CD4-positive, alpha-beta T cell treated with Interferon gamma for 1 hour (primary cell): ENCODE results near the gene YY1AP1.
"Not testable (repeated sequence)": the region's sequence is repeated elsewhere in the genome, so short reads cannot be mapped to it uniquely, and the experiment has no call there.

Source experiments
- DNase-seq: peaks from one replicate; pipeline ENCODE4 v3.0.0-alpha.2; 2020

The YY1AP1 gene, protein sequence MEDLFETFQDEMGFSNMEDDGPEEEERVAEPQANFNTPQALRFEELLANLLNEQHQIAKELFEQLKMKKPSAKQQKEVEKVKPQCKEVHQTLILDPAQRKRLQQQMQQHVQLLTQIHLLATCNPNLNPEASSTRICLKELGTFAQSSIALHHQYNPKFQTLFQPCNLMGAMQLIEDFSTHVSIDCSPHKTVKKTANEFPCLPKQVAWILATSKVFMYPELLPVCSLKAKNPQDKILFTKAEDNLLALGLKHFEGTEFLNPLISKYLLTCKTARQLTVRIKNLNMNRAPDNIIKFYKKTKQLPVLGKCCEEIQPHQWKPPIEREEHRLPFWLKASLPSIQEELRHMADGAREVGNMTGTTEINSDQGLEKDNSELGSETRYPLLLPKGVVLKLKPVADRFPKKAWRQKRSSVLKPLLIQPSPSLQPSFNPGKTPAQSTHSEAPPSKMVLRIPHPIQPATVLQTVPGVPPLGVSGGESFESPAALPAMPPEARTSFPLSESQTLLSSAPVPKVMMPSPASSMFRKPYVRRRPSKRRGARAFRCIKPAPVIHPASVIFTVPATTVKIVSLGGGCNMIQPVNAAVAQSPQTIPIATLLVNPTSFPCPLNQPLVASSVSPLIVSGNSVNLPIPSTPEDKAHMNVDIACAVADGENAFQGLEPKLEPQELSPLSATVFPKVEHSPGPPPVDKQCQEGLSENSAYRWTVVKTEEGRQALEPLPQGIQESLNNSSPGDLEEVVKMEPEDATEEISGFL

DNA sequence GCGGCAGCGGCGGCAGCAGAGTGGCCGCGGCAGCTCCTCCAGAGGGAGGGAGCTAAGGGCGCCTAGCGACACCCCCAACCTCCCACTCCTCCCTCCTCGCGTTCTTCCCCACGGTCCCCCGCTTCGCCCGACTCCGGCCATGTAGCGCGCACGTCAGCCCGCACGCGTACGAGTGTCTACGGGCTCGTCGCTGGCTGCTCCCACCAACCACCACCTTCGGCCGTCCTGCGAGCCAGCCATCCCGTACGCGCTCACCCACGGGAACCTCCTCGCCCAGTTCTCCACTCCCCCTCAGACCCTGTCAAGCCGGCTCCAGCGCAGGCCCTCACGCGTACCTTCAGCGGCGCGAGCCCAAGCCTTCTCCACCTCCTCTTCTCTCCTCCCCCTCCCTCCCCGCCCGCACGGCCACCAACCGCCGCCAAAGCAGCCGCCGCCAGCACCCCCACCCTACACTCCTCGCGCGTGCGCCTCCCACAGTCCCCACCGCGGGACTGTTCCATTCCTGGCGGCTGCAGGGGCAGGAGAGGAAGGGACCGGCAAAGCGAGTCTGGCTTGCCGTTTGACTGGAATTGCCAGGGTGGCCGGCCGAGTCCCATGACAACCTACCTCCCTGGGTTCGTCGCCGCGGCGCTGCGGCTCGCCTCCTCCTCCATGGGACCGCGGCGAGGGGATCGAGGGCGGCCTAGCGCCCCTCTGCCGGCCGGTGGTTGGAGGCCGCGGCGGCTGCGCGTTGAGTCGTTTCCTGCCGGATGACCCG lies at the start of gene YY1AP1:
Gene YY1AP1, minus strand, starts transcription at position 451 of the 757 bp plus-strand sequence. CDS start 8,338 bp downstream, outside the sequence.
- DNase-seq: peak; percentile 87

DNA sequence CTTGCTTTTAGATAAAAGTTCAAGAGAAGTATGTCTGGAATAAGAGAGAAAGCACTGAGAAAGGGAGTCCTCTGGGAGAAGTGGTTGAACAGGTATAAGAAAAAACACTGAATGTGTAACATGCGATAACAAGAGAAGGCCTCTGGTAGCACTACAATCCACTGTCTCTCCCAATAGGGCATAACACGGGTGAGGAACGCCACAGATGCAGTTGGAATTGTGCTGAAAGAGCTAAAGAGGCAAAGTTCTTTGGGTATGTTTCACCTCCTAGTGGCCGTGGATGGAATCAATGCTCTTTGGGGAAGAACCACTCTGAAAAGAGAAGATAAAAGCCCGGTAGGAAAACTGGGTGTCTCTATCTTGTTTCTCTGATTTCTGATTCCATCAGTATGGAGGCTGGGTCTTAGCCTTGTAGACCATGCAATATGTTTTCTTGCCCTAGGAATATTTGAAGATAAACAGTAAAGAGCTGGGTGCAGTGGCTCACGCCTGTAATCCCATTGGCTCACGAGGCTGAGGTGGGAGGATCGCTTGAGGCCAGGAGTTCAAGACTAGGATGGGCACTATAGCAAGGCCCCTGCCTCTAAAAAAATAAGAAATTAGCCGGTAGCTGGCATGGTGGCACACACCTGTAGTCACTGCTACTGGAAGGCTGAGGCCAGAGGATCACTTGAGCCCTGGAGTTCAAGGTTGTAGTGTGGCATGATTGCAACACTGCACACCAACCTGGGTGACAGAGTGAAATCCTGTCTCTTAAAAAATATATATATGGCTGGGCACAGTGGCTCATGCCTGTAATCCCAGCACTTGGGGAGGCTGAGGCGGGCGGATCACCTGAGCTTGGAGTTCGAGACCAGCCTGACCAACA lies 40.7 kb upstream of the YY1AP1 start:
- peak; percentile 12 for DNase-seq

DNA sequence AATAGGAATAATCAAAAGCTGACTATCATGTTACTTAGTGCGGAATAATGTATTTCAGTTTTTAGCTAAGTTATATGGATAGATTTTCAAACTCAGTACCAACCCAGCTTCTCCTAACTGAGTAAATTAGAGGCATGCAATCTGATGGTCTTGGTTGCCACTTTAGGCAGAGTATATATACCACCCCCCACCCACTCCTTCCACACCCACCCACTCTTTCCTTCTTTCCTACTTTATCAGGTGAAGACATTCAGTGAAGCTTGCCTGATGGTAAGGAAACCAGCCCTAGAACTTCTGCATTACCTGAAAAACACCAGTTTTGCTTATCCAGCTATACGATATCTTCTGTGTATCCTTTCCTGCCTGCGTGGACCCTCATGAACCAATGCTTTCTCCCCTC lies 36.6 kb upstream of the YY1AP1 start:
- no peak for DNase-seq

DNA sequence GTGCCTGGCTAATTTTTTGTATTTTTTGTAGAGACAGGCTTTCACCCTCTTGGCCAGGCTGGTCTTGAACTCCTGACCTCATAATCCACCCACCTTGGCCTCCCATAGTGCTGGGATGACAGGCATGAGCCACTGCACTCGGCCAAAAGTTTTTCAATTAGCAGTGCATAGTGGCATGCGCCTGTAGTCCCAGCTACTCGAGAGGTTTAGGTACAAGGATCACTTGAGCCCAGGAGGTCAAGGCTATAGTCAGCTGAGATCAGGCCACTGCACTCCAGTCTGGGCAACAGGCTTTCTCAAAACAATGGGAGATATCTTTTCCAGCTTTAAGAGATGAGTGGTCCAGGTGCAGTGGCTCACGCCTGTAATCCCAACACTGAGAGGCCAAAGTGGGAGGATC lies 31.1 kb upstream of the YY1AP1 start:
- no peak for DNase-seq

DNA sequence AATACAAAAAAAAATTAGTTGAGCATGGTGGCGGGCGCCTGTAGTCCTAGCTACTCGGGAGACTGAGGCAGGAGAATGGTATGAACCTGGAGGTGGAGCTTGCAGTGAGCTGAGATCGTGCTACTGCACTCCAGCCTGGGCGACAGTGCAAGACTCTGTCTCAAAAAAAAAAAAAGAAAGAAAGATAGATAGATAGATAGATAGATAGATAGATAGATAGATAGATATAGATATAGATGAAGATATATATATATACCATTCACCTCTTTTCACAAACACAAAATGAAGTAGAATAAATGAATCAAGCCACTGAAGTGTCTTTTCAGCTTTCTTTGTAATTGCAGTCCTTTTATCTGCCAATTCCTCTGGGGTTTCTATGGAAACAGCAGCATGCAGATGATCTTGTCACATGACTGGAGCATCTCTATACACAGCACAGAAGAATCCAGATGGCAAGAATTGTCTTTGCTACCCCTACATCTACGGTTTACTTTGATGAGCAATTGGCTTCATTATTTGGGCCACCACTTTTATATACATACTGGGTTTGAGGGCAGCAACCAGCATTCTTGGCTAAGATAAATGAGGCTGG lies 30.0 kb upstream of the YY1AP1 start:
- not testable (repeated sequence) for DNase-seq

DNA sequence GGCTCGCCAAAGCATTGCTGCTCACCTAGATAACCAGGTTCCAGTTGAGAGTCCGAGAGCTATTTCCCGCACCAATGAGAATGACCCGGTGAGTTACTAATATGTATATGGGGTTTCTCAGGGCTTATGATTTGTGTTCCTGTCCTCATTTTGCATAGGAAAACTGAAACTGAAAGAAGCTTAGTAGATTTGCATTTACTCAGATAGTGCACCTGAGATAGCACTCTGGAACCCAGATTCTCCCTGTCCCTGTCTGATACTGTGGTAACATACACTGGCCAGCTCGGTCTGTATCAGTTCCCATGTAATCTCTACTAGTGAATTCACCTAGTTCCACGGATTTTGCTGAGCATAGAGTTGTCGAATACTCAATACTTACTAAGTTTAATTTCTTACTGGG lies 28.5 kb upstream of the YY1AP1 start:
- DNase-seq: no peak

DNA sequence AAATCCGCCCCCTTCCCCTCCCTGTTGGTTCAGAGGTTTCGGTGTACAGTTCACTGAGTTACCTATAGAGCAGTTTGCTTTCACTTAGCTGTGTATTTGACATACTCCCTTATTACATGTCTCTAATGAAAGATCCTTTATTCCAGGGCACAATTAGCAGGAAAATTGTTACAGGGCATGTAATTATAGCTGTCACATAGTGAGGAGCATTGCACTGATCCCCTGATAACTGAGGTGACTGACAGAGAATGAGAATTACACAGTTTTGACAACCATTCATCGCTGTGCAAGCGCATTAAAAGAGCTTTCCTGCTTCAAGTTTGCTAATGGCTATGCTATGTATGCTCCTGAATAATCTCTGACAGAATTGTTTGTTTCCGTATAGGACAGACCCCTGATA lies 27.2 kb upstream of the YY1AP1 start:
- no peak for DNase-seq

DNA sequence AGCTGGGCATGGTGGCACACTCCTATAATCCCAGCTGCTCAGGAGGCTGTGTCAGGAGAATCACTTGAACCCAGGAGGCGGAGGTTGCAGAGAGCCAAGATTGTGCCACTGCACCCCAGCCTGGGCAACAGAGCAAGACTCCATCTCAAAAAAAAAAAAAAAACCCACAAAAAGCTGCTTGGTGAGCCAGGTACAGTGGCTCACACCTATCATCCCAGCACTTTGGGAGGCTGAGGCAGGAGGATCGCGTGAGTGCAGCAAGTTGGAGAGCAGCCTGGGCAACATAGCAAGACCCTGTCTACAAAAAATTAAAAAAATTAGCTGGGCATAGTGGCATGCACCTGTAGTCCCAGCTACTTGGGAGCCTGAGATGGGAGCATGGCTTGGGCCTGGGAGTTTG lies 26.5 kb upstream of the YY1AP1 start:
- DNase-seq: not testable (repeated sequence)

DNA sequence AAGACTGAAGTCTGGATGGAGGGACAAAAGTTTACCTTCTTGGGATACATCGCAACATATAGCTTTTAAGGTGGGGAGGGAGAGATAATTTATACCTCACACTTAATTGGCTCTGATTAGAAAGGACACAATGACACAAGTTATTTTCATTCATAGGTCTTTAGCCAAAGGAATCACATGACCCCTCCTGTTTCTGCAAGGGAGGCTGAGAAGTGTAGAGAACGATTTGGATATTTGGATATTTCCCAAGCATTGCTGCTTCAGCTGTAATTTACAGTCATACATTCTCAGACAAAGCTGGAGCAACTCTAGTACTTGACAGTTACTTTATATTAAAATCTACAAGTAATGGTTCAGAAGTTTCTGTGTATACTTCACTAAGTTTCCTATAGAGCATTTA lies 24.5 kb upstream of the YY1AP1 start:
- DNase-seq: no peak

DNA sequence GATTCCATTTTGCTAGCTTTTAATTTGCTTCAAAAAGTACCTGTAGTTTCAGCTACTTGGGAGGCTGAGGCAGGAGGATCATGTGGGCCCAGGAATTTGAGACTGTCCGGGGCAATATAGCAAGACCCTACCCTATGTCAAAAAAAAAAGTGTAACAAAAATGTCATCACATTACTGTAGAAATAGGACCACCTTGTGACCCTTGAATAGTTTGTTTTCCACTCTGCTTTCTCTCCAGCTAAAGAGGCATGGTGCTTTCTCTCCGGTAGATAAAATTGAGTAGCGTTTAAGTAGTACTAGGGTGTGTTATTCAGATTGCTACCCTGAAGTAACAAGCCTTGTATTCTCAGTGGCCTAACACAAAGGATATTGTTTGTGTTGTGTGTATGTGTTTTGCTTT lies 24.1 kb upstream of the YY1AP1 start:
- DNase-seq: not testable (repeated sequence)

DNA sequence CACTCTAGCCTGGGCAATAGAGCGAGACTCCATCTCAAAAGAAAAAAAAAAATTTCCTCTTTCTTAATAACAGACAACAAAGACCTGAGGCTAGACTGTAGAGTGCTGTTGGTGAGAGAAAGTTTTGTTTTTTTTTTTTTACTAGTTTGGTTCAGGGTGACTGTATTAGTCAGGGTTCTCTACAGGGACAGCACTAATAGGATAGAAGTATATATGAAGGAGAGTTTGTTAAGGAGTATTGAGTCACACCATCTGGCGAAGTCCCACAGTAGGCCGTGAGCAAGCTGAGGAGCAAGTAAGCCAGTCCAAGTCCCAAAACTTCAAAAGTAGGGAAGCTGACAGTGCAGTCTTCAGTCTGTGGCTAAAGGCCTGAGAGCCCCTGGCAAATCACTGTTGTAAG lies 22.9 kb upstream of the YY1AP1 start:
- DNase-seq: not testable (repeated sequence)

DNA sequence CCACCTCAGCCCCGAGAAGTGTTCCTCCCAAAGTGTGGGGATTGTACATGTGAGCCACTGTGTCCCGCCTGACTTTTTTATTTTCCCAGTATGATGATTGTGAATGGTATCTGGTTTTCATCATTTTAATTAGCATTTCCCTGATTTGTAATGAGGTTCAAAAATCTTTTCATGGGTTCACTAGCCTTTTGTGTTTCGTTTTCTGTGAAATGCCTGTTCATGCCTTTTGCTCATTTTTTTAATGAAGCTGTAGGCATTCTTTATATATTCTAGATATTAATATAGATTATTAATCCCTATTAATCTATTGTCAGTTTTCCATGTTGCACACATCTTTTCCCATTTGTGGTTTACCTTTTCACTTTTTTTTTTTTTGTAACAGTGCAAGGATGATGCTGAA lies 20.8 kb upstream of the YY1AP1 start:
- no peak for DNase-seq

DNA sequence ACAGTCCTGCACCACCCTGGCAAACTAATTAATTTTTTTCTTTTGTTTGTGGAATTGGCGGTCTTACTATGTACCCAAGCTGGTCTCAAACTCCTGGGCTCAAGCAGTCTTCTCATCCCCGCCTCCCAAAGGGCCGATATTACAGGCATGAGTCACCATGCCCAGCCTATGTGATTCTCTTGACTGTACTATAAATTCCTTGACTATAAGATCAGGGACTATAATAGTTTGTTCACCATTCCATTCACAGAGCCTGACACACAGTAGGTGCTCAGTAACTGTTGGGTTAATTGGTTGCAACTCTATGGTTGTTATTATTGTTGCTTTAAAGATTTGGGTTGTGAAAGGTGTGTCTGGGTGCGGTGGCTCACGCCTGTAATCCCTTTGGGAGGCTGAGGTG lies 17.6 kb upstream of the YY1AP1 start:
- no peak for DNase-seq

DNA sequence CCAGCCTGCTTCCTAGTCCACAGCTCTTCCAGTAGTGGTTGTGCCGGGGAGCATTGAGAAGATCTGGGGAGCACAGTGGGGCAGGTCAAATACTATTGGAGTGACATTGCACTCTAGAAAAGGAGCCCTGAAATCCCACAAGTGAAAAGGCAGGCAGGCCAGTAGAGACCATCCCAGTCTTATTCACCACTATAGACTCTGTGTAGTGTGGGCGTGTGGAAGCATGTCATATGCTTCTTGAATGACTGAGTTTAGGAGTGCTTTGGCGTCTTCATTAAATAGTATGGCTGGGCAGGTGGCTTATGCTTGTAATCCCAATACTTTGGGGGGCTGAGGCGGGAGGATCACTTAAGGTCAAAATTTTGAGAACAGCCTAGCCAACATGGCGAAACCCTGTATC lies 15.8 kb upstream of the YY1AP1 start:
- not testable (repeated sequence) for DNase-seq

DNA sequence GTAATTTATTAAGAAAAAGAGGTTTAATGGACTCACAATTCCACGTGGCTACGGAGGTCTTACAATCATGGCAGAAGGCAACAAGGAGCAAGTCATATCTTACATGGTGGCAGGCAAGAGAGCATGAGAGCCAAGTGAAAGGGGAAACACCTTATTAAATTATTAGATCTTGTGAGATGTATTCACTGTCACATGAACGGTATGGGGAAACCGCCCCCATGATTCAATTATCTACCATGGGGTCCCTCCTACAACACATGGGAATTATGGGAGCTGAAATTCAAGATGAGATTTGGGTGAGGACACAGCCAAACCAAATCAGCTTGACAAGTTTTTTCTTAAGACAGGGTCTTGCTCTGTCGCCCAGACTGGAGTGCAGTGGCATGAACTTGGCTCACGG lies 14.6 kb upstream of the YY1AP1 start:
- no peak for DNase-seq

DNA sequence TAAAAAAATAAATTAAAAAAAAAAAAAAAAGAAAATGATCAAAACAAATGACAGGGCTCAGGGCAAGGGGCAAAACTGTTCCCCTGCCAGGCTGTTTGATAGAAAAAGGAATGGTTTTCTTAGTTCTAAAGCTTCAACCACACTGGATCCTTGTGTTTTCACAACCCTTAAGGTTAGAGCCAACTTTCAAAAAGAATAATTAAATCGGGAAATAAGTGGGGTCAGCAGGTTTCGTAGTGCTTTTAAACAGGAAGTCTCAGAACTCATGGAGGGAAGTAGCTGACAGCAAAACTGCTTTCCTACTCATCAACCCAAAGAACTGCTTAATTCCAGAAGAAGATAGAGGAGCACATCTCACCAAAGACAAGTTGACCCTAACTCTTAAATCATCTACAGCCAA lies 13.1 kb upstream of the YY1AP1 start:
- not testable (repeated sequence) for DNase-seq

DNA sequence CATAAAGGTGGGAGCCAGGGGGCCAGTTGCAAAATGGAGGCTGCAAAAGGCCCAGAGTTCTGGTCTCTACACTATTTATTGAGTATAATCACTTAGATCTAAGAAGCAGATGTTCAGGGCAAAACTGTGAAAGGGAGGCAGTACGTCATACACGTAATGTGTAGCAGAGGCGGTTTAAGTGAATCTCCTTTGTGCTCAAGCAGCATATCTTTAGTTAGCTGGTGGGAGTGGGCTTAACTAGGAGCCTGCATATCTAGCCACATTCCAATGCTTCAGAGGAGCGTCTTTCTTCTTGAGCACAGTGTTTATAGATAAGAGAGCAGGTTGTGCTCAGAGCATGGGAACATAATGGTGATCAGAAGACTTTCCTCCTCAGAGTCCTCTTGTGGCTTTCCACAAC lies 10.5 kb upstream of the YY1AP1 start:
- not testable (repeated sequence) for DNase-seq

DNA sequence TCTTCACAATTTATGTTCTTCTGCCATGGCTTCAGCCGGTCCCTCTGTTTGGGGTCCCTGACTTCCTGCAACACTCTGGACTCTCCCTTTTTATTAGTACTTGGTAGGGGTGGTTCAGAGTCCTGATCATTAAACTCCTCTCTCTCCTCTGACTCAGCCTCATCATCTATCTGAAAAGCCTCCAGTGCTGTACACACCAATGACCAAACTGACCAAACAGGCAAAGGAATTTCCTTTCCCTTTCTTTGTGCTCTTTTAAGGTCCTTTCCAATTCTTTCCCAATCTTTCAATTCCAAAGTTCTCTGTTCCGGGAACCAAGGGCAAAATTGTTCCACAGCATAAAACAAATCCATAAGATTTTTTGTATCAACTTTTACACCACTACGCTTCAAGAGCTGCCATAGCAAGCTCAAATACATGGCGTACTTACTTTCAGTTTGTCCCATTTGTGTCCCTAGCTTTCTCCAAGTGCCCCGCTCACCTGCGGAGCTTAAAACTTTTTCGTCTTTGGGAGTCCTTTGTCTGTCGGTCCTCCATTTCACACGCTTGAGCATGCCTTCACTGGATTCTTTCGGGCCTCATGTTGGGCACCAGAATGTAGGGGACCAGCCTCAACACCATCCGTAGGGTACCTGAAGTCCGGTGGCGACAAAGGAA lies 9.9 kb upstream of the YY1AP1 start:
- no peak for DNase-seq

DNA sequence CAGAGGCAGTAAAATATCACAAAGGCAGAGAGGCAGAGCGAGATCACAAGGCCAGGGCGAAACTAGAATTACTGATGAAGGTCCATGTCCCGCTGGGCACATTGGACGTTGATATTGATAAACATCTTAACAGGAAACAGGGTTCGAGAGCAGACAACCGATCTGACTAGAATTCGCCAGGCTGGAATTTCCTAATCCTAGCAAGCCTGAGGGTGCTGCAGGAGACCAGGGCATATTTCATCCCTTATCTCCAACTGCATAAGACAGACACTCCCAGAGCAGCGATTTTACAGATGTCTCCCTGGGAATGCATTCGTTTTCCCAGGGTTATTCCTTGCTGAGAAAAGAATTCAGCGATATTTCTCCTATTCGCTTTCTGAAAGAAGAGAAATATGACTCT lies 9.0 kb upstream of the YY1AP1 start:
- not testable (repeated sequence) for DNase-seq

DNA sequence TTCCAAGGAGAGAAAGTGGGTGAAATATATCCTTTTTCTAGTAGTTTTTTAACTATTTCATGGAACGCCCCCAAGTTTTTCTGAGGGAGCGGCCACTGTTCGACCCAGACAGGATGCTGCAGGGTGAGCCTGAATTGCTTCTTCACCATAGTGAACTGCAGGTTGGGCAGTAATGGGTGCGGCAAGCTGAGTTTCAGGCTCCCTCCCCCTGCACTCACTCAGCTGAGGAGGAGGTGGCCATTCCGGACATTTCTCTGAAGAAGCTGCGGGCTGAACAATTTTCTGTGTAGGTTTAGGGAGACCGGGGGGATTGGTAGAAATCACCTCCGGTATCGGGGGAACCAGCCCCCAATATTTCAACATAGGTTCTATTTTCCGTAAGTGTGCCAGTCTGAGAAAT lies 8.5 kb upstream of the YY1AP1 start:
- no peak for DNase-seq

DNA sequence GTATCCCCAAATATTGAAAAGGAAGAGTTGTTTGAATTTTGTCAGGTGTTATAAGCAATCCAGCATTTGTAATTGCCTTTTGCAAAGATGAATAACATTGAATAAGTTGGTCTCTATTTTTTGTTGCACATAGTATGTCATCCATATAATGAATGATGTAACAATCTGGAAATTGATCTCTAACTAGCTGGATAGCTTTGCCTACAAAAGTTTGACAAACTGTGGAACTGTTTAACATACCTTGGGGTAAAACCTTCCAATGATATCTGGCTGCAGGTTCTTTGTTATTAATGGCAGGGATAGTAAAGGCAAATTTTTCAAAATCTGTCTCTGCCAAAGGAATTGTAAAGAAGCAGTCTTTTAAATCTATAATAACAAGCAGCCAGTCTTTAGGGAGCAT lies 8.0 kb upstream of the YY1AP1 start:
- no peak for DNase-seq

DNA sequence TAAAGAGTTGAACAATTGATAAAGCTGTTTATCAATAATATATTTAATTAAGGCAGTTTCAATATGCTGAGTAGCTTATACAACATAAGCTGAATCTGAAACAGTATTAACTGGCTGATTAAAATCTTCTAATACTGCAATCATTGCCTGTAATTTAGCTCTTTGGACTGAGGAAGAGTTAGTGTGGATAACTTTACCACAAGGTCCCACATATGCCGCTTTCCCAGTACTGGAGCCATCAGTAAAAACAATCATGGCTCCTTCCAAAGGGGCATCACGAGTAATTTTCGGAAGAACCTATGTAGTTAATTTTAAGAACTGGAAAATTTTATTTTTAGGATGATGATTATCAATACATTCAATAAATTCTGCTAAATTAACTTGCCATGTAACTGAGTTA lies 7.0 kb upstream of the YY1AP1 start:
- no peak for DNase-seq
